Ishikawa (cell line): ENCODE measurements around the gene SEMA4A.
A peak's percentile ranks its signal among the peaks of the same experiment; 100 is the strongest.

Source experiments
- CEBPB ChIP-seq: IDR thresholded peaks from 2 replicates; pipeline ENCODE4 v1.6.1; 2012
- CREB1 ChIP-seq: IDR thresholded peaks from 2 replicates; pipeline ENCODE4 v1.6.1; 2012; ENCODE audit warnings: low read depth
- EGR1 ChIP-seq: IDR thresholded peaks from 2 replicates; pipeline ENCODE4 v1.6.1; 2012
- EP300 ChIP-seq: IDR thresholded peaks from 2 replicates; pipeline ENCODE4 v1.6.1; 2012; ENCODE audit warnings: borderline replicate concordance
- FOXM1 ChIP-seq: IDR thresholded peaks from 2 replicates; pipeline ENCODE4 v1.6.1; 2012; ENCODE audit warnings: low read depth, borderline replicate concordance
- MAX ChIP-seq: IDR thresholded peaks from 2 replicates; pipeline ENCODE4 v1.6.1; 2012
- NFIC ChIP-seq: IDR thresholded peaks from 2 replicates; pipeline ENCODE4 v1.6.1; 2012
- RAD21 ChIP-seq: IDR thresholded peaks from 2 replicates; pipeline ENCODE4 v1.6.1; 2012; ENCODE audit warnings: low read depth
- REST ChIP-seq: IDR thresholded peaks from 2 replicates; pipeline ENCODE4 v1.6.1; 2012; ENCODE audit warnings: low read depth, mild to moderate bottlenecking
- TAF1 ChIP-seq: IDR thresholded peaks from 2 replicates; pipeline ENCODE4 v1.6.1; 2012; ENCODE audit warnings: low read depth, mild to moderate bottlenecking
- TCF12 ChIP-seq: IDR thresholded peaks from 2 replicates; pipeline ENCODE4 v1.6.1; 2012; ENCODE audit warnings: low read depth
- TEAD4 ChIP-seq: IDR thresholded peaks from 2 replicates; pipeline ENCODE4 v1.6.1; 2012
- YY1 ChIP-seq: IDR thresholded peaks from 2 replicates; pipeline ENCODE4 v1.6.1; 2012; ENCODE audit warnings: low read depth
- ZBTB7A ChIP-seq: IDR thresholded peaks from 2 replicates; pipeline ENCODE4 v1.6.1; 2012; ENCODE audit warnings: low read depth
- TF ChIP-seq, protein P1 (sequence below): IDR thresholded peaks from 2 replicates; pipeline ENCODE4 v1.6.1; 2012

The SEMA4A gene

DNA sequence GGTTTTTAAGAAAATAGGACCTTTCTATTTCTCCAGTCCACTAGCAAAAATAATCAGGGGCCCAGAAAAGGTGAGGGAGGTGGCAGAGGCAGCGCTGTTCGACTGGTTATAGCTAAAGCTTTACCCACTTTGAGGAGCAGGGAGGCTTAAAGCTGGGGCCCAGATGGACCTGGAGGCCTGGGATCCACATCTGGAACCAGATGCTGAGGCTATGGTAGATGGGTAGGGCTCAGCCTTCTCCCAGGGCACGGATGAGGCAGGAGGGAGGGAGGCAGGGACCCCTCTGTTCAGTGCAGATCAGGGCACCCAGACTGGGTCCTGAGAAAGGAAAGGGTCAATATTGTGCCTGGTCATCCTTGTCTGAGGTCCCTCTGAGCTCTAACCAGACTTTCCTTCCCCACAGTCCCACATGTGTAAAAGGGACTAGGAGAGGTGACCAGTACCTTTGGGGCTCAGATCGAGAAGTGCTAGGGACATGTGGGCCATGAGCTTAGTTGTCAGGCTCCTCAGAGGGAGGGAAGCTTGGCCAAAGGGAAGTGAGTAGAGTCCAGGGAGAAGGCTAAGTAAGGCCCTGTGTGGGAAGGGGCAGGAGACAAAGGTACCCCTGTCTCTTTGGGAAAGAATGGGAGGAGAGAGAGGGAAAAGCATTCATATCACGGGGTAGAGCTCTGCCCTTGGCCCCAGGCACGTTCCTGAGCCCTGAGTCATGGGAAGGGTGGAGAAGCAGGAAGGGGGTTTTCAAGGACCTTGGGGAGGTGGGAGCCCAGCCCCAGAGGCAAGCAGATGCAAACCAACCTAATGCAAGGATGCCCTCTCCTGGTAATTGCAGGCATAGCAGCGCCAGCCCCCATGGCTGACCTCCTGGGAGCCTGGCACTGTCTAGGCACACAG, 23.5 kb upstream of the SEMA4A start:
- TF ChIP-seq CEBPB, result no peak
- TF ChIP-seq RAD21, result peak; percentile 99
- TF ChIP-seq, protein P1, sequence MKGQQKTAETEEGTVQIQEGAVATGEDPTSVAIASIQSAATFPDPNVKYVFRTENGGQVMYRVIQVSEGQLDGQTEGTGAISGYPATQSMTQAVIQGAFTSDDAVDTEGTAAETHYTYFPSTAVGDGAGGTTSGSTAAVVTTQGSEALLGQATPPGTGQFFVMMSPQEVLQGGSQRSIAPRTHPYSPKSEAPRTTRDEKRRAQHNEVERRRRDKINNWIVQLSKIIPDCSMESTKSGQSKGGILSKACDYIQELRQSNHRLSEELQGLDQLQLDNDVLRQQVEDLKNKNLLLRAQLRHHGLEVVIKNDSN, result no peak
- TF ChIP-seq ZBTB7A, result peak; percentile 90; the same call in 1 of the 2 replicates
- 0 out of 2 replicates have a peak, but pooled peaks have one; percentile 26 for TF ChIP-seq FOXM1
- TF ChIP-seq TEAD4, result peak; percentile 76
- TF ChIP-seq MAX, result no peak
- peak; percentile 55; the same call in 1 of the 2 replicates for TF ChIP-seq TCF12
- no peak for TF ChIP-seq EGR1
- TF ChIP-seq EP300, result peak; percentile 61; the same call in 1 of the 2 replicates
- no peak for TF ChIP-seq CREB1
- TF ChIP-seq NFIC, result peak; percentile 59
- TF ChIP-seq YY1, result 0 out of 2 replicates have a peak, but pooled peaks have one; percentile 52
- no peak for TF ChIP-seq TAF1

DNA sequence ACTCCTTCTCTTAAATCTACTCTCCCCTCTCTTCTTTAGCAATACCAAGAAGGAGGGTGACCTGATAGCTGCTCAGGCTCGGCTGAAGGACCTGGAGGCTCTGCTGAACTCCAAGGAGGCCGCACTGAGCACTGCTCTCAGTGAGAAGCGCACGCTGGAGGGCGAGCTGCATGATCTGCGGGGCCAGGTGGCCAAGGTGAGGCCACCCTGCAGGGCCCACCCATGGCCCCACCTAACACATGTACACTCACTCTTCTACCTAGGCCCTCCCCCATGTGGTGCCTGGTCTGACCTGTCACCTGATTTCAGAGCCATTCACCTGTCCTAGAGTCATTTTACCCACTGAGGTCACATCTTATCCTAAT, 22.8 kb upstream of the SEMA4A start:
- TF ChIP-seq TCF12 (no peak), FOXM1 (no peak), EGR1 (no peak), YY1 (no peak), EP300 (no peak), ZBTB7A (no peak), TAF1 (no peak), RAD21 (no peak), CREB1 (no peak), MAX (no peak), TEAD4 (no peak), CEBPB (no peak), NFIC (no peak), REST (no peak)
- TF ChIP-seq, protein P1, result no peak

- TF ChIP-seq TEAD4 (no peak), EP300 (no peak), CREB1 (no peak), REST (no peak), YY1 (no peak), CEBPB (no peak), TCF12 (no peak), MAX (no peak), ZBTB7A (no peak), RAD21 (no peak), TAF1 (no peak), NFIC (no peak)
Observed at GRCh38 chr1:156134716-156135435, 18.5 kb upstream of the SEMA4A start.

DNA sequence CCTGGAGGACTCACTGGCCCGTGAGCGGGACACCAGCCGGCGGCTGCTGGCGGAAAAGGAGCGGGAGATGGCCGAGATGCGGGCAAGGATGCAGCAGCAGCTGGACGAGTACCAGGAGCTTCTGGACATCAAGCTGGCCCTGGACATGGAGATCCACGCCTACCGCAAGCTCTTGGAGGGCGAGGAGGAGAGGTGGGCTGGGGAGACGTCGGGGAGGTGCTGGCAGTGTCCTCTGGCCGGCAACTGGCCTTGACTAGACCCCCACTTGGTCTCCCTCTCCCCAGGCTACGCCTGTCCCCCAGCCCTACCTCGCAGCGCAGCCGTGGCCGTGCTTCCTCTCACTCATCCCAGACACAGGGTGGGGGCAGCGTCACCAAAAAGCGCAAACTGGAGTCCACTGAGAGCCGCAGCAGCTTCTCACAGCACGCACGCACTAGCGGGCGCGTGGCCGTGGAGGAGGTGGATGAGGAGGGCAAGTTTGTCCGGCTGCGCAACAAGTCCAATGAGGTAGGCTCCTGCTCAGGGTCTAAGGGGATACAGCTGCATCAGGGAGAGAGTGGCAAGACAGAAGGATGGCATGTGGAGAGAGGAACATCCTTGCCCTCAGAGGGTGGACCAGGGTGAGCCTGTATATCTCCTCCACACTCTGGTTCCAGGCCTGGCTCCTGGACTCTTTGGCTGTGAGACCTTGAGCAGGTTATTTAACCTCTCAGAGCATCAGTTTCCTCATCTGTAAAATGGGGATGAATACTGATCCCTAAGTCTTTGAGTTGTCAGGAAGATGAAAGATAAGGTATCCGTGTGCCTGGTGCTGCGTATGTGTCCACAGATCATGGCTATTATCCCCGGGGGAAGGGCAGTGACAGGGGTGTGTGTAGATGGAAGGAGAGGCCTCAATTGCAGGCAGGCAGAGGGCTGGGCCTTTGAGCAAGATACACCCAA, 17.2 kb upstream of the SEMA4A start:
- TF ChIP-seq FOXM1, result no peak
- no peak for TF ChIP-seq EGR1
- TF ChIP-seq CREB1, result no peak
- TF ChIP-seq, protein P1, result no peak
- no peak for TF ChIP-seq RAD21
- TF ChIP-seq MAX, result no peak
